Heart right ventricle (tissue), 16 donors: ENCODE measurements around the gene COL1A1. TPM values are rescaled to one million over a fixed set of nuclear protein-coding genes. Genes with fewer than 3 reads are reported as not detected.

ENCODE experiments used
- ATAC-seq, 8 donors: fragments of 200-7000 bp; cut with Tn5 transposase; one replicate each; pipeline ENCODE4 v1.9.1; 2020; ENCODE audit warnings: mild to moderate bottlenecking in 8 of 8, moderate library complexity in 8 of 8, moderate number of reproducible peaks in 1 of 8
- DNase-seq, 2 donors: peaks; one replicate each; pipeline ENCODE4 v3.0.0-alpha.2; 2020
- H3K27ac ChIP-seq, 10 donors: fragments of 200-600 bp; sonication (generic) in 2 of 10; one replicate each; pipeline versions ENCODE4 v1.5.0 to v1.8.0; 2020 to 2022; ENCODE audit warnings: mild to moderate bottlenecking in 3 of 10
- H3K27me3 ChIP-seq, 7 donors: fragments of 200-600 bp; one replicate each; pipeline ENCODE4 v1.8.0; 2021 to 2022; ENCODE audit warnings: mild to moderate bottlenecking in 2 of 7
- H3K36me3 ChIP-seq, 9 donors: fragments of 200-600 bp; sonication (generic) in 1 of 9; one replicate each; pipeline versions ENCODE4 v1.5.0 to v1.8.0; 2020 to 2022; ENCODE audit warnings: mild to moderate bottlenecking in 2 of 9
- H3K4me1 ChIP-seq, 9 donors: fragments of 200-600 bp; sonication (generic) in 1 of 9; one replicate each; pipeline versions ENCODE4 v1.5.0 to v1.8.0; 2020 to 2022; ENCODE audit warnings: mild to moderate bottlenecking in 4 of 9
- H3K4me3 ChIP-seq, 10 donors: fragments of 200-600 bp; sonication (generic) in 2 of 10; one replicate each; pipeline versions ENCODE4 v1.5.0 to v1.8.0; 2020 to 2022; ENCODE audit warnings: mild to moderate bottlenecking in 7 of 10, moderate library complexity in 2 of 10
- H3K9me3 ChIP-seq, 11 donors: fragments of 200-600 bp in 10 of 11; sonication (generic) in 2 of 11; one replicate each; pipeline versions ENCODE4 v1.5.0 to v1.8.0; 2013 to 2022; ENCODE audit warnings: mild to moderate bottlenecking in 2 of 11, control low read depth in 1 of 11, moderate library complexity in 1 of 11
- CTCF ChIP-seq, 9 donors: fragments of 200-600 bp; sonication (generic) in 2 of 9; IDR thresholded peaks; one replicate each; pipeline versions ENCODE4 v1.5.0 to v1.8.0; 2021 to 2022; ENCODE audit warnings: antibody characterized with exemption in 9 of 9, mild to moderate bottlenecking in 5 of 9, moderate library complexity in 1 of 9
- WGBS, 2 donors: extraction: QIAGEN DNeasy Blood & Tissue Kit; methylation state at CpG; one replicate each; pipeline ENCODE4 v1.1.7; 2013; ENCODE audit warnings: inconsistent platforms in 1 of 2; 5-methylcytosine and 5-hydroxymethylcytosine counted together
- intact Hi-C, 10 donors: fragments of 100-400 bp; cut with DNase I; formaldehyde crosslinking; loops; one replicate each; pipeline versions ENCODE4 v1.11.1 to v1.14.2; 2022
- polyA plus RNA-seq, 2 donors: library from polyadenylated mRNA; stranded (reverse); fragments of 200-250 nt; gene quantifications; one replicate each; pipeline ENCODE4 v1.2.3, GENCODE V29; 2013
- total RNA-seq, 10 donors: library from RNA; stranded (reverse); fragmentation: NEBNext Ultra II Directional in 3 of 10; extraction: Animal tissue kit (Norgen Biotek cat#: 25700) in 3 of 10; gene quantifications; one replicate each; pipeline versions ENCODE4 v1.2.1 to v1.2.4, GENCODE V29; 2021 to 2023
- donor health status: Arrhythmogenic right ventricular cardiomyopathy.
- donor health status: ischemic (EF 13 %, LVEDD 7.1; RV severe dilation, severe dysfunction).
- donor health status: healthy with polysubstance abuse.
- donor health status: DM: no; HTN: yes; CAD: no.
- donor health status: DM: no; HTN: no; CAD: no.
- donor health status: ischemic (EF 25% LVEDD 6.9; RV normal size, moderate dysfunction).
- donor health status: ischemic (EF 25% LVEDD 5.7; RV mildly dilated, moderate dysfunction).
- donor health status: healthy.
- donor health status: DM: yes; HTN: yes; CAD: no.
- donor health status: Ischemic cardiomyopathy.
- donor health status: ischemic (EF 35%, LVEDD 5.7; RV mildly dilated, moderate dysfunction).
- donor health status: nonischemic (EF 11% LVEDD 7.7; RV severe dilation, severe dysfunction).
- donor health status: DM: yes; HTN: yes; CAD: no.
- donor health status: PGD.
- donor health status: ischemic (EF 29% LVEDD 5.4; RV normal size, mild dysfunction).
- donor health status: nonischemic (EF 23%, LVEDD 6.1; RV moderate dilation, normal function).

COL1A1 gene
- total and polyA plus RNA-seq, 12 donors = 30.2 to 455 (median 45.9) TPM

- H3K36me3 ChIP-seq = peaks cover 0 to 100% (median 47%) of the 10 kb centered on the region in 9 donors
- H3K4me1 ChIP-seq = no peaks in the 10 kb centered on the region
- H3K27ac ChIP-seq = no peak overlapping the region
- WGBS, 2 donors = 84 to 86% methylated on average over 8 of the region's 8 CpGs
- no peak for TF ChIP-seq CTCF (IDR thresholded peaks at IDR 0.05)
- no peak for ATAC-seq
- H3K9me3 ChIP-seq = no peaks in the 10 kb centered on the region
- H3K27me3 ChIP-seq = no peaks in the 10 kb centered on the region
- no peak for DNase-seq
- H3K4me3 ChIP-seq = no peak overlapping the region
- intact Hi-C loops = no loop called here
Observed at GRCh38 chr17:50190603-50191358, 10.7 kb downstream of the COL1A1 start.

- Histone ChIP-seq H3K36me3 (peaks cover 0 to 100% (median 42%) of the 10 kb centered on the region in 9 donors), H3K27ac (no peak overlapping the region), H3K27me3 (no peaks in the 10 kb centered on the region), H3K9me3 (no peaks in the 10 kb centered on the region), H3K4me1 (no peaks in the 10 kb centered on the region), H3K4me3 (no peak overlapping the region)
- 78 to 83% methylated on average over 8 of the region's 8 CpGs for WGBS, 2 donors
- intact Hi-C loops = no loop called here
- no peak for ATAC-seq
- DNase-seq = no peak
- no peak for TF ChIP-seq CTCF (IDR thresholded peaks at IDR 0.05)
Observed at GRCh38 chr17:50190293-50190602, 11.2 kb downstream of the COL1A1 start.

GRCh38 chr17:50189550-50190292 lies 11.7 kb downstream of the COL1A1 start:
- H3K4me1 ChIP-seq = peaks cover 0 to 4% (median 0%) of the 10 kb centered on the region in 9 donors
- no peak overlapping the region for H3K27ac ChIP-seq
- H3K9me3 ChIP-seq = no peaks in the 10 kb centered on the region
- no peak for ATAC-seq
- no peaks in the 10 kb centered on the region for H3K27me3 ChIP-seq
- TF ChIP-seq CTCF (IDR thresholded peaks at IDR 0.05) = no peak
- intact Hi-C loops = no loop called here
- H3K36me3 ChIP-seq = peaks cover 0 to 100% (median 38%) of the 10 kb centered on the region in 9 donors
- no peak overlapping the region for H3K4me3 ChIP-seq
- 69 to 73% methylated on average over 19 to 20 of the region's 20 CpGs for WGBS, 2 donors
- no peak for DNase-seq

- H3K4me1 ChIP-seq = peaks cover 0 to 10% (median 0%) of the 10 kb centered on the region in 9 donors
- intact Hi-C loops = no loop called here
- ATAC-seq (no peak), DNase-seq (no peak)
- no peak overlapping the region for H3K4me3 ChIP-seq
- TF ChIP-seq CTCF (IDR thresholded peaks at IDR 0.05) = no peak
- no peaks in the 10 kb centered on the region for H3K27me3 ChIP-seq
- 77 to 82% methylated on average over 11 of the region's 11 CpGs for WGBS, 2 donors
- H3K36me3 ChIP-seq = peaks cover 0 to 95% (median 38%) of the 10 kb centered on the region in 9 donors
- H3K27ac ChIP-seq = no peak overlapping the region
- no peaks in the 10 kb centered on the region for H3K9me3 ChIP-seq
Observed at GRCh38 chr17:50188921-50189549, 12.4 kb downstream of the COL1A1 start.
